Bladder microvascular endothelial cell (primary cell): ENCODE results near the gene XBP1. TPM values are rescaled to one million over a fixed set of nuclear protein-coding genes. Genes with fewer than 3 reads are reported as not detected.

Experiments used
- total RNA-seq: library from RNA; depleted of rRNA; stranded (reverse); fragments of >200 nt; gene quantifications from 2 replicates; pipeline ENCODE4 v1.2.3, GENCODE V29; 2014

XBP1 gene
- total RNA-seq, result 77.9 and 92.9 TPM in 2 replicates

DNA sequence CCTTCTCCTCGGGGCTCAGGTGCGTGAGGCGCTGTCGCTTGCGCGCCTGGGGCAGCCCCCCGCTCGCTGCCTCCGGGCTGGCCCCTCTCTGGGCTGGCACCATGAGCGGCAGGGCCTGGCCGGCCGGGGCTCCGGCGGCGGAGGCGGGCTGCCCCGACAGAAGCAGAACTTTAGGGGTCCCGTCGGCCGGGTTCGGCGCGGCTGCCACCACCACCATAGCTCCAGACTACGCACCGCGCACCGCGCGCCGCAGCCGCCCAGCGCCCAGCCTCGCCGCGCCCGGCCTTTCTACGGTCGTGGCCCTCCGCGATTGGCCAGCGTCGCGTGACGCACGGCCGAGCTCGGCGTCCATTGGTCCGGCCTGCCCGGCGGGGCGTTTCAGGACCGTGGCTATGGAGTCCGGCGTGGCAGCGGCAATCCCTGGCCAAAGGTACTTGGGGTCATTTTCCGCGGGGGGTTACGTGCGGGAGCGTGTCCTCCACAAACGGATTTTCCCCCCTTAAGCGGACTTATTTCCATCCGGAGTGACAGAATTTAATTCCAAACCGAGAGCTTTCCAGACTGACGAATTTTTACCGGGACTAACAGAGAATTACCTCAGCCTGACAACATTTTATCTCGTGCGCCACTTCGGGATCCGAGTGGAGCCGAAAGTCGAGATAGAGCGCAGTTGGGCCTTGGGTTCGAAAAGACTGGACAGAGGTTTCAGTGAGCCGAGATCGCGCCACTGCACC lies at the start of gene XBP1:
XBP1 (minus strand) TSS at position 262 of the 734 bp plus-strand sequence.

GRCh38 chr22:28772633-28773460 lies 27.5 kb downstream of the XBP1 start, which contains the start of gene CCDC117:
Gene CCDC117 (plus strand): TSS chr22:28772695. CDS start chr22:28772850, 155 bp downstream.

Other genes with a start within 250 kb of the XBP1 start
- 9.7 and 22.2 TPM in 2 replicates for gene TTC28, start 120.7 kb downstream of the XBP1 start, total RNA-seq
- 11.0 and 12.8 TPM in 2 replicates for gene CHEK2, start 58.7 kb downstream of the XBP1 start, total RNA-seq
- gene HSCB, start 58.5 kb downstream of the XBP1 start, total RNA-seq, result 8.7 and 11.3 TPM in 2 replicates
- 10.4 and 23.7 TPM in 2 replicates for gene CCDC117, start 27.9 kb downstream of the XBP1 start, total RNA-seq
- 1.6 and 2.8 TPM in 2 replicates for gene ZNRF3, start 83.0 kb upstream of the XBP1 start, total RNA-seq